Esophagus squamous epithelium (tissue), 4 donors: ENCODE results near the gene TRPC4.

Source experiments
- POLR2A ChIP-seq, 4 donors: fragments of 450-650 bp; IDR thresholded peaks; one replicate each; pipeline ENCODE4 v1.6.1; 2017; ENCODE audit warnings: antibody characterized with exemption in 4 of 4, mild to moderate bottlenecking in 4 of 4, moderate library complexity in 3 of 4
- TF ChIP-seq, protein P1 (sequence below), 6 experiments: fragments of 450-650 bp in 4 of 6; fragments of 200-600 bp in 2 of 6; sonication (generic) in 2 of 6; IDR thresholded peaks; one replicate each; pipeline ENCODE4 v1.5.1; 2016 to 2019; ENCODE audit warnings: antibody characterized with exemption in 6 of 6, mild to moderate bottlenecking in 4 of 6, moderate library complexity in 4 of 6

GRCh38 chr13:37870489-37870845 is 895 bp upstream of the TRPC4 start:
- TF ChIP-seq, protein P1, sequence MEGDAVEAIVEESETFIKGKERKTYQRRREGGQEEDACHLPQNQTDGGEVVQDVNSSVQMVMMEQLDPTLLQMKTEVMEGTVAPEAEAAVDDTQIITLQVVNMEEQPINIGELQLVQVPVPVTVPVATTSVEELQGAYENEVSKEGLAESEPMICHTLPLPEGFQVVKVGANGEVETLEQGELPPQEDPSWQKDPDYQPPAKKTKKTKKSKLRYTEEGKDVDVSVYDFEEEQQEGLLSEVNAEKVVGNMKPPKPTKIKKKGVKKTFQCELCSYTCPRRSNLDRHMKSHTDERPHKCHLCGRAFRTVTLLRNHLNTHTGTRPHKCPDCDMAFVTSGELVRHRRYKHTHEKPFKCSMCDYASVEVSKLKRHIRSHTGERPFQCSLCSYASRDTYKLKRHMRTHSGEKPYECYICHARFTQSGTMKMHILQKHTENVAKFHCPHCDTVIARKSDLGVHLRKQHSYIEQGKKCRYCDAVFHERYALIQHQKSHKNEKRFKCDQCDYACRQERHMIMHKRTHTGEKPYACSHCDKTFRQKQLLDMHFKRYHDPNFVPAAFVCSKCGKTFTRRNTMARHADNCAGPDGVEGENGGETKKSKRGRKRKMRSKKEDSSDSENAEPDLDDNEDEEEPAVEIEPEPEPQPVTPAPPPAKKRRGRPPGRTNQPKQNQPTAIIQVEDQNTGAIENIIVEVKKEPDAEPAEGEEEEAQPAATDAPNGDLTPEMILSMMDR (IDR thresholded peaks at IDR 0.05): no peak
- no peak for TF ChIP-seq POLR2A (IDR thresholded peaks at IDR 0.05)
